HUDEP-2 (cell line): ENCODE data around the gene KRT86.

ENCODE experiments used
- DNase-seq, 76 experiments: peaks; one replicate each; lab custom pipeline; 2025; ENCODE audit not compliant: unreplicated experiment in 76 of 76; lab: John Stamatoyannopoulos, UW

The KRT86 gene

GRCh38 chr12:52274521-52275120, at the start of gene KRT86:
TSS of gene KRT86 (plus strand) at chr12:52274645. CDS start at chr12:52301917, 27,272 bp downstream.
- no peak for DNase-seq

- no peak for DNase-seq
Observed at GRCh38 chr12:52225752-52226151, 48.7 kb upstream of the KRT86 start.

GRCh38 chr12:52226446-52226845, 48.0 kb upstream of the KRT86 start:
- DNase-seq, result no peak

GRCh38 chr12:52227606-52228166, 46.8 kb upstream of the KRT86 start:
- no peak for DNase-seq

- no peak for DNase-seq
Observed at GRCh38 chr12:52228366-52228765, 46.1 kb upstream of the KRT86 start.

GRCh38 chr12:52228931-52229330, 45.5 kb upstream of the KRT86 start:
- DNase-seq, result no peak

- DNase-seq, result no peak
Observed at GRCh38 chr12:52229836-52230343, 44.6 kb upstream of the KRT86 start.

GRCh38 chr12:52230364-52231281, 43.8 kb upstream of the KRT86 start:
- DNase-seq, result no peak

GRCh38 chr12:52231305-52232202, 42.9 kb upstream of the KRT86 start:
- no peak for DNase-seq

- no peak for DNase-seq
Observed at GRCh38 chr12:52232203-52232673, 42.2 kb upstream of the KRT86 start.

DNA sequence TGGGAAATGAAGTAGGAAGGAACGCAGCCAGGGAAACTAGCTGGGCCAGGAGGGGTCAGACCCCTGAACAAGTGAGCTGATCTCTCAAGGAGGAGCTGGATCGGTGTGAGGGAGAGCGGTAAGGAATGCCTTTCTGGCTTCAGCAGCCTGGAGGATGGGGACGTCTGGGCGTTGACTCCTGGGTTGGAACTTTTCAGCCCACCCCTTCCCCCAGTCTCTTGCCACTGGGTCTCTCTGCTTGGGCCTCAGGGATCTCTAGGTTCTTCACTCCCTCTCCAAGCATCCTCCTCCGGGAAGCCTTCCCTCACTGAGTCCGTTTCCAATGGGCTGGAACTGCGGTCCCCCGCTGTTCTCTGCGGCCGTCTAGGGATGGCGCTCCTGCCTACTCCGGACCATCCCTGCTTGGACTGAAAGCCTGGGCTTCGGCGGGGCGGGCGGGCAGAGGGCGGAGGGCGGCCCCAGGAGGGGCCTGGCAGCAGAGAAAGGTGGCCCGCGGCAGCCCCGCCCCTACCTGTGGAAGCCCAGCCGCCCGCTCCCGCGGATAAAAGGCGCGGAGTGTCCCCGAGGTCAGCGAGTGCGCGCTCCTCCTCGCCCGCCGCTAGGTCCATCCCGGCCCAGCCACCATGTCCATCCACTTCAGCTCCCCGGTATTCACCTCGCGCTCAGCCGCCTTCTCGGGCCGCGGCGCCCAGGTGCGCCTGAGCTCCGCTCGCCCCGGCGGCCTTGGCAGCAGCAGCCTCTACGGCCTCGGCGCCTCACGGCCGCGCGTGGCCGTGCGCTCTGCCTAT, 41.6 kb upstream of the KRT86 start, which contains the start of gene KRT7:
Gene KRT7 (plus strand): TSS at position 570 of the 788 bp plus-strand sequence. CDS start 54 bp downstream, at position 624.
- no peak for DNase-seq

DNA sequence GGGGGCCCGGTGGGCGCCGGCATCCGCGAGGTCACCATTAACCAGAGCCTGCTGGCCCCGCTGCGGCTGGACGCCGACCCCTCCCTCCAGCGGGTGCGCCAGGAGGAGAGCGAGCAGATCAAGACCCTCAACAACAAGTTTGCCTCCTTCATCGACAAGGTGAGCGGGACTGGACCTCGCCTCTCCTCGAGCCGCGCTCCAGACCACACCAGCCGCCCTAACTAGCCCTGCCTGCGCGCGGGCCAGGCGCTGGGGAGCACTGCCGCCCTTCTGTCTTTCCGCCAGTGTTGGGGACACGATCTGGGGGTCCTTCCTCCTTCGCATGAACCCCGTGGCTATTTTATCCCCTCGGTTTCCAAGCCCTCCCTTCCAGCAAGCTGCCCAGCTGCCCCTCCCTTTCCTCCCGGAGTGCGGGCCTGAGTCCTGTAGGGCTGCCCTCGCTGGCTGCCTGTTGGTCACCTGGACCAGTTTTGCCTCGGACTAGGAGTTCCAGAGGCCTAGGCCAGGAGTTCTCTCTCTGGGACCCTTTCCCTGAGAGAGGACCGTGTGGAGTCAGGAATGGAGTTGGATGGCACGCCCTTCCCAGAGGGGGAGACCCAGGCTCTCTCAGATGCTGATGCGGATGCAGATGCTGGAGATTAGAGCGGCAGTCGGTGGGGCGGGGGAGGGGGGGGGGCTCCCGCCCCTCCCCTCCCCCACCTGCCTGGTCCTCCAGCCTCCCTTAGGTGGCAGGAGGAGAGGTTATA, 40.8 kb upstream of the KRT86 start:
- no peak for DNase-seq

DNA sequence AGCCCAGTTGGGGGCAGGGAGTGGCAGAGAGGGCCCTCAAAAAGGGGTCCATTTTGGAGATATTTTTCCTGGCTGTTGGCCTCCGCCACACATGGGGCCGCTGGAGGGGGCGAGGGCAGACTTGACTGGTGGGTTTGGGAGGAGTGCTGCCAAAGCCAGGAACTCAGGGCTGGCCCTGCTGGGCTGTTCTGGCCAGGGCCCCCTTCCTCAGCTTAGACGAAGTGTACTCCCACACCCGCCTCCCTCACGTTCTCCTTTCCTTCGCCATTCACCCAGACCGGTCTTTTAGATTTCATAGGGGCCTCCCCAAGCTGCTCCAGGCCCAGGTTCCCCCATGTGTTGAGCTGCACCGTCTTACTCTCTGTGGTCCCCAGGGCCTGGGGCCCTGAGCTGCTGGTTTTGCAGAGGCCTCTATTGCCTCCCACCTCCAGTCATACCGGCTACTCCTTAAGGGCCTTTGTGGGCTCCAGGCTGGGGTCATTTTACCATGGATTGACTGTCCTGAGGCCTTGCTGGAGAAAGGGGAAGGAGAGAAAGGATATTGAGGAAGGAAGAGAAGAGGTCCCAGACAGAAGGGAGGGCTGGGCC, 40.1 kb upstream of the KRT86 start:
- DNase-seq, result no peak

GRCh38 chr12:52235001-52235764, 39.3 kb upstream of the KRT86 start:
- no peak for DNase-seq

GRCh38 chr12:52235822-52236361, 38.6 kb upstream of the KRT86 start:
- no peak for DNase-seq

DNA sequence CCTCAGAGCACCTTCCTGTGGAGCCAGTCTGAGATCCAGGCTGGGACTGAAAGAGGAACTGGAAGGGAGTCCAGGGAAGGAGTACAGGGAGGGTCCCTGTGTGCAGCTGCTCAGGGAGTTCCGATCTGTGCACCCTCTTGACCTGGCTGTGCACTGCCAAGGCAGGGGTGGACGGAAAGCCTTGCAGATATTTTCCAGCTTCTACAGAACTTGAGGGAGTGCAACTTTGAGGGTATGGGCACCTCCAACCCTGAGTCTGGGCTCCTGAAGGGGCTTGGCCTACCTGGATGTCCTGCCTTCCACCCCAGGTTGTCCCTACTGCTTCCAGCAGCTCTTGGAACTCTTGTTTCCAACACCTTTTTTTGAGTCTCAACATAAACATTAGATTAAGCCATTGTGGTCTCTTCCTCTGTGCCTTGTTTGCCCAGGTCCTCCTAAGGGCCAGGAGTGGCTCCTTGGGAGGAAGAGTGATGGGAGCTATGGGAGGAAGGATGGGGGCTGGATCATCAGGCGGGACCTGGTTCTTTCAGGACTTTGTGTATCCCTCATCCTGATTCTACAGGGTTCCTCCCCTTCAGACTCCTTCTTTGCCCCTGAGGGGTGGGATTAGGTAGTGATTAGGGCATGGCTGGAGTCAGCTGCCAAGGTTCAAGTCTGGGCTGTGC, 37.9 kb upstream of the KRT86 start:
- DNase-seq, result no peak
